BE2C (cell line): Measurements from ENCODE around the gene PACRG.

Source experiments
- DNase-seq: peaks from one replicate; pipeline ENCODE4 v3.0.0-alpha.2; 2020
- H3K27me3 ChIP-seq: fragments of 250-450 bp; sonication (Bioruptor Pico); 2 replicates; pipeline ENCODE4 v1.5.1; 2020; ENCODE audit warnings: mild to moderate bottlenecking
- H3K36me3 ChIP-seq: fragments of 250-450 bp; sonication (Bioruptor Pico); 2 replicates; pipeline ENCODE4 v1.5.1; 2020; ENCODE audit warnings: mild to moderate bottlenecking
- H3K4me1 ChIP-seq: fragments of 250-450 bp; sonication (Bioruptor Pico); 2 replicates; pipeline ENCODE4 v1.5.1; 2020
- H3K4me3 ChIP-seq: 2 replicates; pipeline ENCODE4 v1.5.1; 2011; ENCODE audit warnings: low read depth, low read length
- H3K9me3 ChIP-seq: fragments of 250-450 bp; sonication (Bioruptor Pico); 2 replicates; pipeline ENCODE4 v1.5.1; 2020
- TF ChIP-seq, protein P1 (sequence below): IDR thresholded peaks from 2 replicates; pipeline ENCODE4 v1.5.1; 2012; ENCODE audit warnings: mild to moderate bottlenecking, low read depth, low read length

The PACRG gene

DNA sequence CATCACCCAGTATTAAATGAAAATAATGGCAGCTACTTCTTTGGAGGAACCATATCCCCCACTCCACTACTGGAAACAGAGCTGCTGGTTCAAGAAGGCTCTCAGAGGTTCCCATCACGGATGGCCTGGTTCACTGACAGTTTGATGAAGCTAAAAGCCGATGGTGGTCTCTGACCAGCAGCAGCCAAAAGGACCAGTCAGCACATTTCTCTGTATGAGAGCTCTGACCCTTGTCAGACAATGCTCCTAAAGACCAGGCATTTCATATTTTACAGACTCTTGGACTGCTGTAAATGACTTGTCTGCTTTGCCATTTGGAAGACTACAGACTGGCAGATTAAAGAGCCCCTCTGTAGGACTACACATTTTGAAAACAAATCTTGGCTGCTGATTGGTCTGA, 16.8 kb upstream of the PACRG start:
- no peak for DNase-seq
- Histone ChIP-seq H3K4me3 (no peak overlapping the region), H3K36me3 (no peaks in the 10 kb centered on the region), H3K27me3 (no peaks in the 10 kb centered on the region), H3K4me1 (peaks cover 16% of the 10 kb centered on the region), H3K9me3 (no peaks in the 10 kb centered on the region)
- TF ChIP-seq, protein P1, sequence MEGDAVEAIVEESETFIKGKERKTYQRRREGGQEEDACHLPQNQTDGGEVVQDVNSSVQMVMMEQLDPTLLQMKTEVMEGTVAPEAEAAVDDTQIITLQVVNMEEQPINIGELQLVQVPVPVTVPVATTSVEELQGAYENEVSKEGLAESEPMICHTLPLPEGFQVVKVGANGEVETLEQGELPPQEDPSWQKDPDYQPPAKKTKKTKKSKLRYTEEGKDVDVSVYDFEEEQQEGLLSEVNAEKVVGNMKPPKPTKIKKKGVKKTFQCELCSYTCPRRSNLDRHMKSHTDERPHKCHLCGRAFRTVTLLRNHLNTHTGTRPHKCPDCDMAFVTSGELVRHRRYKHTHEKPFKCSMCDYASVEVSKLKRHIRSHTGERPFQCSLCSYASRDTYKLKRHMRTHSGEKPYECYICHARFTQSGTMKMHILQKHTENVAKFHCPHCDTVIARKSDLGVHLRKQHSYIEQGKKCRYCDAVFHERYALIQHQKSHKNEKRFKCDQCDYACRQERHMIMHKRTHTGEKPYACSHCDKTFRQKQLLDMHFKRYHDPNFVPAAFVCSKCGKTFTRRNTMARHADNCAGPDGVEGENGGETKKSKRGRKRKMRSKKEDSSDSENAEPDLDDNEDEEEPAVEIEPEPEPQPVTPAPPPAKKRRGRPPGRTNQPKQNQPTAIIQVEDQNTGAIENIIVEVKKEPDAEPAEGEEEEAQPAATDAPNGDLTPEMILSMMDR: no peak

- TF ChIP-seq, protein P1: no peak
- DNase-seq: no peak
- Histone ChIP-seq H3K27me3 (no peaks in the 10 kb centered on the region), H3K9me3 (no peaks in the 10 kb centered on the region), H3K36me3 (no peaks in the 10 kb centered on the region), H3K4me1 (peaks cover 17% of the 10 kb centered on the region), H3K4me3 (no peak overlapping the region)
Observed at GRCh38 chr6:162711376-162711775, 16.4 kb upstream of the PACRG start.

DNA sequence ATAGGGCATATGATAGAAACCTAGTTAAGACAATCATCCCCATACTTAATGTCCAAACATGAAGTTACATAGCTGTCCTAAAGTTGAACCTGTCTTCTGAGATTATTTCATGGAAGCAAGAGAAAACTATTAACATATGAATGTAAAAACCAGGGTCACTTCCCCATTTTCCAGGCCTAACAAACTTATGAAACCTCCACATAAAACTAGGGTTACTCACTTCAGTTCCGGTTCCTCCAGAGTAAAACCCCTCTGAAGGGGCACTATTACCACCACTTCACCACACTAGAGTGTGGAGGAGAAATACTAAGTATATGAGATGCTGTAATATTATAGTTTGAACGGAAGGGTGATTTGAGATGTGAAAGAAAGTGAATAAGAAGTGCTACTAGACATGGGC, 15.1 kb upstream of the PACRG start:
- no peaks in the 10 kb centered on the region for H3K27me3 ChIP-seq
- H3K4me1 ChIP-seq: peaks cover 17% of the 10 kb centered on the region
- H3K9me3 ChIP-seq: no peaks in the 10 kb centered on the region
- TF ChIP-seq, protein P1: no peak
- H3K4me3 ChIP-seq: no peak overlapping the region
- no peaks in the 10 kb centered on the region for H3K36me3 ChIP-seq
- no peak for DNase-seq

- Histone ChIP-seq H3K4me3 (peak overlapping the region; percentile 56), H3K9me3 (no peaks in the 10 kb centered on the region), H3K36me3 (no peaks in the 10 kb centered on the region), H3K4me1 (peaks cover 17% of the 10 kb centered on the region), H3K27me3 (no peaks in the 10 kb centered on the region)
- TF ChIP-seq, protein P1: no peak
- DNase-seq: peak; percentile 83
Observed at GRCh38 chr6:162713974-162714780, 13.6 kb upstream of the PACRG start.

DNA sequence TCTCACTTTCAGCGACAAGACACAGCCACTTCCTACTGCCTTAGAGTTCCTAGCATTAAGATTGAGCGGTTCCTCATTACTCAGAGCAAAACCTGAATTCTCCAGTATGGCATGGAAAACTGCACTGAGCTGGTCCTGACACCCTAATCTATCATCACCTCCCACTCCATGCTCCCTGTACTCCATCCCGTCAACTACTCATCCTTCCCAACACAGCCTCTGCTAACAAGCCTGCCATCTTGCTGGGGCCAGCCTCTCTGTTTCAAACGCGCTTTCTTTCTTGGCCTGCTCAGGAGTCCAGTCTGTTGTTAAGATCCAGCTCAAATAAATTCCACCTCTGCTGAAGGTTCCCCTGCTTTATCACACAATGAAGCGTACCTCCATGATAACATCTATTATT, 12.2 kb upstream of the PACRG start:
- TF ChIP-seq, protein P1: no peak
- Histone ChIP-seq H3K9me3 (no peaks in the 10 kb centered on the region), H3K4me3 (no peak overlapping the region), H3K27me3 (no peaks in the 10 kb centered on the region), H3K4me1 (peaks cover 17% of the 10 kb centered on the region), H3K36me3 (no peaks in the 10 kb centered on the region)
- DNase-seq: no peak

GRCh38 chr6:162719528-162719927, 8.2 kb upstream of the PACRG start:
- H3K4me3 ChIP-seq: no peak overlapping the region
- H3K4me1 ChIP-seq: peaks cover 18% of the 10 kb centered on the region
- DNase-seq: no peak
- TF ChIP-seq, protein P1: no peak
- H3K36me3 ChIP-seq: no peaks in the 10 kb centered on the region
- H3K27me3 ChIP-seq: no peaks in the 10 kb centered on the region
- H3K9me3 ChIP-seq: no peaks in the 10 kb centered on the region
